Psoas muscle (tissue), 8 donors: Measurements from ENCODE around the gene C5orf15. TPM values are rescaled to one million over a fixed set of nuclear protein-coding genes. Genes with fewer than 3 reads are reported as not detected.
A peak's percentile ranks its signal among the peaks of the same experiment; 100 is the strongest.

Experiments used
- ATAC-seq, 4 donors: fragments of 200-7000 bp; cut with Tn5 transposase; one replicate each; pipeline ENCODE4 v1.9.1; 2020; ENCODE audit warnings: moderate library complexity in 3 of 4, mild to moderate bottlenecking in 2 of 4
- DNase-seq, 2 donors: peaks; one replicate each; pipeline ENCODE4 v3.0.0-alpha.2; 2020
- H3K27ac ChIP-seq: fragments of 200-600 bp; one replicate; pipeline ENCODE4 v1.8.0; 2022
- H3K27me3 ChIP-seq, 3 donors: fragments of 200-600 bp in 1 of 3; one replicate each; pipeline versions ENCODE4 v1.6.1 to v1.8.0; 2013 to 2022; ENCODE audit warnings: low read length in 2 of 3, mild to moderate bottlenecking in 2 of 3, moderate library complexity in 1 of 3; ENCODE audit not compliant: insufficient read depth in 3 of 3
- H3K36me3 ChIP-seq, 2 donors: fragments of 200-600 bp in 1 of 2; one replicate each; pipeline versions ENCODE4 v1.6.1 to v1.8.0; 2013 to 2022; ENCODE audit warnings: low read depth in 1 of 2, mild to moderate bottlenecking in 1 of 2, moderate library complexity in 1 of 2; ENCODE audit not compliant: insufficient read depth in 1 of 2
- H3K4me1 ChIP-seq: fragments of 200-600 bp; one replicate; pipeline ENCODE4 v1.8.0; 2022
- H3K4me3 ChIP-seq: fragments of 200-600 bp; one replicate; pipeline ENCODE4 v1.8.0; 2022; ENCODE audit warnings: mild to moderate bottlenecking
- H3K9me3 ChIP-seq: fragments of 200-600 bp; one replicate; pipeline ENCODE4 v1.8.0; 2022
- CTCF ChIP-seq: fragments of 200-600 bp; IDR thresholded peaks from one replicate; pipeline ENCODE4 v1.8.0; 2022; ENCODE audit warnings: antibody characterized with exemption
- WGBS, 3 donors: extraction: QIAGEN DNeasy Blood & Tissue Kit; methylation state at CpG; one replicate each; pipeline versions ENCODE4 v1.1.6 to v1.1.7; 2013; 5-methylcytosine and 5-hydroxymethylcytosine counted together
- intact Hi-C, 2 donors: fragments of 100-400 bp; cut with DNase I; formaldehyde crosslinking; loops; one replicate each; pipeline versions ENCODE4 v1.11.0 to v1.14.2; 2022
- polyA plus RNA-seq, 3 donors: library from polyadenylated mRNA; stranded (reverse); fragments of 200-250 nt; gene quantifications; one replicate each; pipeline ENCODE4 v1.2.3, GENCODE V29; 2013
- total RNA-seq, 4 donors: library from RNA; stranded (reverse); fragmentation: NEBNext Ultra II Directional in 2 of 4; extraction: Animal tissue kit (Norgen Biotek cat#: 25700) in 2 of 4; gene quantifications; one replicate each; pipeline versions ENCODE4 v1.2.1 to v1.2.4, GENCODE V29; 2021 to 2023
- donor health status: healthy with polysubstance abuse.
- donor health status: DM: no; HTN: no; CAD: no; lungs with moderate emphysema.
- donor health status: Bipolar disorder and iron deficiency.
- donor health status: healthy.
- donor health status: DM: yes; HTN: yes; CAD: no.
- donor health status: DM: no; HTN: no; CAD: no.
- donor health status: DM: no; HTN: no; CAD: no.
- donor health status: DM: yes; HTN: yes; CAD: no.

The C5orf15 gene
- total and polyA plus RNA-seq, 7 donors: 12.7 to 29.8 (median 13.9) TPM

- WGBS, 3 donors: 72 to 83% (median 79%) methylated on average over 10 of the region's 10 CpGs
- intact Hi-C loops: no loop called here
Measured at GRCh38 chr5:133953568-133954145, 14.8 kb downstream of the C5orf15 start.

GRCh38 chr5:133952729-133953567, 15.5 kb downstream of the C5orf15 start:
- H3K9me3 ChIP-seq: no peaks in the 10 kb centered on the region
- intact Hi-C loops: no loop called here
- peaks cover 3 to 30% of the 10 kb centered on the region in 2 donors for H3K36me3 ChIP-seq
- H3K4me1 ChIP-seq: peaks cover 15% of the 10 kb centered on the region
- TF ChIP-seq CTCF: no peak
- peak overlapping the region; percentile 29 for H3K4me3 ChIP-seq
- DNase-seq (peak; percentile 49 to 70), ATAC-seq (peak; percentile 95 to 98 (median 96))
- no peaks in the 10 kb centered on the region for H3K27me3 ChIP-seq
- peak overlapping the region; percentile 75 for H3K27ac ChIP-seq
- 34 to 41% (median 37%) methylated on average over 10 of the region's 10 CpGs for WGBS, 3 donors

More at GRCh38 chr5:133953568-133954145, 14.8 kb downstream of the C5orf15 start:
- H3K9me3 ChIP-seq: no peaks in the 10 kb centered on the region
- no peaks in the 10 kb centered on the region for H3K27me3 ChIP-seq
- peak overlapping the region; percentile 75 for H3K27ac ChIP-seq
- H3K4me1 ChIP-seq: peaks cover 15% of the 10 kb centered on the region
- TF ChIP-seq CTCF: no peak
- DNase-seq (no peak), ATAC-seq (peak; percentile 21 to 59 (median 34))
- peaks cover 3 to 37% of the 10 kb centered on the region in 2 donors for H3K36me3 ChIP-seq
- H3K4me3 ChIP-seq: peak overlapping the region; percentile 29

GRCh38 chr5:133950821-133951612, 17.4 kb downstream of the C5orf15 start:
- intact Hi-C loops: no loop called here
- WGBS, 3 donors: 88 to 89% (median 89%) methylated on average over 7 of the region's 7 CpGs
- no peaks in the 10 kb centered on the region for H3K9me3 ChIP-seq
- ATAC-seq (no peak), DNase-seq (no peak)
- TF ChIP-seq CTCF: no peak
- H3K36me3 ChIP-seq: peaks cover 0 to 12% of the 10 kb centered on the region in 2 donors
- peaks cover 15% of the 10 kb centered on the region for H3K4me1 ChIP-seq
- H3K4me3 ChIP-seq: no peak overlapping the region
- no peak overlapping the region for H3K27ac ChIP-seq
- no peaks in the 10 kb centered on the region for H3K27me3 ChIP-seq

- Histone ChIP-seq H3K4me1 (peaks cover 15% of the 10 kb centered on the region), H3K36me3 (no peaks in the 10 kb centered on the region), H3K4me3 (no peak overlapping the region), H3K9me3 (no peaks in the 10 kb centered on the region), H3K27me3 (no peaks in the 10 kb centered on the region), H3K27ac (no peak overlapping the region)
- ATAC-seq: no peak
- intact Hi-C loops: loop anchor here in 1 of 2 donors (10.0 kb wide), 1 partner anchor 524 kb away; no protein-coding TSS in a partner anchor
- no peak for TF ChIP-seq CTCF
- DNase-seq: no peak
Measured at GRCh38 chr5:133948721-133949120, 19.7 kb downstream of the C5orf15 start.
